Neural progenitor cell (in vitro differentiated cells): ENCODE results near the gene ATG9A. TPM values are rescaled to one million over a fixed set of nuclear protein-coding genes. Genes with fewer than 3 reads are reported as not detected.

Experiments
- DNase-seq: peaks from one replicate; pipeline ENCODE4 v3.0.0-alpha.2; 2016; ENCODE audit warnings: low spot score
- H2AFZ ChIP-seq: fragments of 200-600 bp; sonication (generic); replicated peaks from 2 replicates; pipeline ENCODE4 v1.6.1; 2016; ENCODE audit warnings: antibody characterized with exemption
- H3F3A ChIP-seq: fragments of 200-600 bp; sonication (generic); 2 replicates; pipeline ENCODE4 v1.6.1; 2016; ENCODE audit warnings: antibody characterized with exemption, low read depth
- H3K27ac ChIP-seq: fragments of 200-600 bp; sonication (generic); 2 replicates; pipeline ENCODE4 v1.5.1; 2016; ENCODE audit warnings: mild to moderate bottlenecking
- H3K27me3 ChIP-seq: fragments of 200-600 bp; sonication (generic); 2 replicates; pipeline ENCODE4 v1.6.1; 2016; ENCODE audit warnings: mild to moderate bottlenecking, moderate library complexity
- H3K36me3 ChIP-seq: fragments of 200-600 bp; sonication (generic); 2 replicates; pipeline ENCODE4 v1.5.1; 2016
- H3K4me1 ChIP-seq: fragments of 200-600 bp; sonication (generic); 2 replicates; pipeline ENCODE4 v1.6.1; 2016; ENCODE audit warnings: mixed run types
- H3K4me2 ChIP-seq: fragments of 200-600 bp; sonication (generic); 2 replicates; pipeline ENCODE4 v1.6.1; 2016
- H3K4me3 ChIP-seq: fragments of 200-600 bp; sonication (generic); 2 replicates; pipeline ENCODE4 v1.5.1; 2016
- H3K79me2 ChIP-seq: fragments of 200-600 bp; sonication (generic); 2 replicates; pipeline ENCODE4 v1.6.1; 2016; ENCODE audit warnings: low read depth
- H3K9ac ChIP-seq: fragments of 200-600 bp; sonication (generic); 2 replicates; pipeline ENCODE4 v1.6.1; 2016
- H3K9me3 ChIP-seq: fragments of 200-600 bp; sonication (generic); 2 replicates; pipeline ENCODE4 v1.5.1; 2016; ENCODE audit warnings: low read depth
- H4K20me1 ChIP-seq: fragments of 200-600 bp; sonication (generic); 2 replicates; pipeline ENCODE4 v1.6.1; 2016; ENCODE audit warnings: low read depth
- H3K27ac Mint-ChIP-seq: 3 replicates; pipeline ENCODE4 v1.8.0; 2021; ENCODE audit warnings: mixed read lengths
- H3K27me3 Mint-ChIP-seq: 2 replicates; pipeline ENCODE4 v1.8.0; 2022; ENCODE audit warnings: low read depth, mild to moderate bottlenecking, inconsistent platforms, moderate library complexity, mixed read lengths; ENCODE audit not compliant: insufficient read depth
- H3K36me3 Mint-ChIP-seq: 3 replicates; pipeline ENCODE4 v1.8.0; 2021; ENCODE audit warnings: mixed read lengths
- H3K4me1 Mint-ChIP-seq: 3 replicates; pipeline ENCODE4 v1.8.0; 2021; ENCODE audit warnings: mixed read lengths
- H3K4me3 Mint-ChIP-seq: 3 replicates; pipeline ENCODE4 v1.8.0; 2021; ENCODE audit warnings: mild to moderate bottlenecking, moderate library complexity, mixed read lengths
- H3K9me3 Mint-ChIP-seq: 3 replicates; pipeline ENCODE4 v1.8.0; 2020; ENCODE audit warnings: mixed read lengths
- CTCF ChIP-seq: fragments of 200-600 bp; sonication (generic); IDR thresholded peaks from 2 replicates; pipeline ENCODE4 v1.5.1; 2017; ENCODE audit warnings: antibody characterized with exemption, mild to moderate bottlenecking
- EZH2 ChIP-seq: fragments of 200-600 bp; sonication (generic); IDR thresholded peaks from 2 replicates; pipeline ENCODE4 v1.6.1; 2017; ENCODE audit warnings: antibody characterized with exemption, mild to moderate bottlenecking, moderate library complexity
- EZH2phosphoT487 ChIP-seq: fragments of 200-600 bp; sonication (generic); IDR thresholded peaks from 2 replicates; pipeline ENCODE4 v1.6.1; 2017; ENCODE audit warnings: antibody characterized with exemption
- total RNA-seq: library from RNA; depleted of rRNA; stranded (reverse); fragments of >200 nt; gene quantifications from 2 replicates; pipeline ENCODE4 v1.2.3, GENCODE V29; 2015; ENCODE audit warnings: low replicate concordance

Gene ATG9A
- total RNA-seq, 1 donor from 2014 or later: 32.7 TPM

GRCh38 chr2:219249203-219249980 lies 20.0 kb upstream of the ATG9A start:
- H2AFZ ChIP-seq: no peak overlapping the region
- H3K4me1 ChIP-seq: peaks cover 7% of the 10 kb centered on the region
- Mint-ChIP-seq H3K9me3 (no peaks in the 10 kb centered on the region), H3K27ac (no peak overlapping the region), H3K36me3 (peaks cover 2% of the 10 kb centered on the region), H3K27me3 (peaks cover 35% of the 10 kb centered on the region), H3K4me1 (peaks cover 20% of the 10 kb centered on the region), H3K4me3 (no peak overlapping the region)
- peaks cover 11% of the 10 kb centered on the region for H3F3A ChIP-seq
- H3K79me2 ChIP-seq: peaks cover 11% of the 10 kb centered on the region
- TF ChIP-seq EZH2 (no peak), EZH2phosphoT487 (no peak), CTCF (no peak)
- H3K4me2 ChIP-seq: no peak overlapping the region
- no peak overlapping the region for H3K4me3 ChIP-seq
- peaks cover 5% of the 10 kb centered on the region for H4K20me1 ChIP-seq
- H3K27me3 ChIP-seq: peaks cover 36% of the 10 kb centered on the region
- no peak for DNase-seq
- H3K27ac ChIP-seq: no peak overlapping the region
- H3K9ac ChIP-seq: no peak overlapping the region
- H3K9me3 ChIP-seq: no peaks in the 10 kb centered on the region
- H3K36me3 ChIP-seq: no peaks in the 10 kb centered on the region

GRCh38 chr2:219248845-219249202 lies 19.4 kb upstream of the ATG9A start:
- H3K4me3 Mint-ChIP-seq: no peak overlapping the region
- TF ChIP-seq CTCF (no peak), EZH2phosphoT487 (no peak), EZH2 (no peak)
- no peak overlapping the region for H3K4me3 ChIP-seq
- H3K9me3 Mint-ChIP-seq: no peaks in the 10 kb centered on the region
- peaks cover 30% of the 10 kb centered on the region for H3K27me3 ChIP-seq
- no peak overlapping the region for H3K9ac ChIP-seq
- no peak for DNase-seq
- H3K4me1 ChIP-seq: peaks cover 7% of the 10 kb centered on the region
- peaks cover 12% of the 10 kb centered on the region for H3F3A ChIP-seq
- peaks cover 2% of the 10 kb centered on the region for H3K36me3 Mint-ChIP-seq
- no peaks in the 10 kb centered on the region for H3K9me3 ChIP-seq
- no peak overlapping the region for H3K27ac ChIP-seq
- peaks cover 5% of the 10 kb centered on the region for H4K20me1 ChIP-seq
- H3K36me3 ChIP-seq: no peaks in the 10 kb centered on the region
- H3K27ac Mint-ChIP-seq: no peak overlapping the region
- peaks cover 22% of the 10 kb centered on the region for H3K4me1 Mint-ChIP-seq
- no peak overlapping the region for H3K4me2 ChIP-seq
- peaks cover 11% of the 10 kb centered on the region for H3K79me2 ChIP-seq
- H2AFZ ChIP-seq: no peak overlapping the region
- peaks cover 32% of the 10 kb centered on the region for H3K27me3 Mint-ChIP-seq

- peaks cover 11% of the 10 kb centered on the region for H3K79me2 ChIP-seq
- peaks cover 19% of the 10 kb centered on the region for H3K4me1 Mint-ChIP-seq
- H3K9me3 Mint-ChIP-seq: no peaks in the 10 kb centered on the region
- no peak overlapping the region for H3K9ac ChIP-seq
- H3K4me2 ChIP-seq: no peak overlapping the region
- H2AFZ ChIP-seq: no peak overlapping the region
- no peak overlapping the region for H3K27ac Mint-ChIP-seq
- H4K20me1 ChIP-seq: no peaks in the 10 kb centered on the region
- H3K27me3 ChIP-seq: peaks cover 21% of the 10 kb centered on the region
- H3K4me3 Mint-ChIP-seq: peak overlapping the region; percentile 24
- TF ChIP-seq CTCF (no peak), EZH2phosphoT487 (no peak), EZH2 (no peak)
- H3K27ac ChIP-seq: no peak overlapping the region
- no peaks in the 10 kb centered on the region for H3K4me1 ChIP-seq
- H3K36me3 ChIP-seq: no peaks in the 10 kb centered on the region
- H3K9me3 ChIP-seq: no peaks in the 10 kb centered on the region
- H3F3A ChIP-seq: peaks cover 12% of the 10 kb centered on the region
- peaks cover 2% of the 10 kb centered on the region for H3K36me3 Mint-ChIP-seq
- peaks cover 24% of the 10 kb centered on the region for H3K27me3 Mint-ChIP-seq
- DNase-seq: no peak
- no peak overlapping the region for H3K4me3 ChIP-seq
Measured at GRCh38 chr2:219247678-219248642, 18.5 kb upstream of the ATG9A start.
